ENCODE data around the gene SCG3. TPM values are rescaled to one million over a fixed set of nuclear protein-coding genes. Genes with fewer than 3 reads are reported as not detected.

The SCG3 gene
- total RNA-seq, 1 donor from 2014 or later, result 8.1 TPM

- Mint-ChIP-seq H3K27ac (ENCODE audit: unreplicated experiment) (no peak overlapping the region), H3K9me3 (no peaks in the 10 kb centered on the region), H3K4me3 (no peak overlapping the region), H3K27me3 (ENCODE audit: low read depth) (peaks cover 51% of the 10 kb centered on the region), H3K36me3 (ENCODE audit: low read depth) (no peaks in the 10 kb centered on the region), H3K4me1 (no peaks in the 10 kb centered on the region)
- no peak for TF ChIP-seq CTCF (conservative IDR thresholded peaks at IDR 0.05)
- DNase-seq (ENCODE audit: low read depth, low spot score), result no peak
Observed at GRCh38 chr15:51687565-51687964, 6.3 kb downstream of the SCG3 start.

GRCh38 chr15:51688863-51689262 lies 7.6 kb downstream of the SCG3 start:
- Mint-ChIP-seq H3K4me1 (no peaks in the 10 kb centered on the region), H3K27ac (ENCODE audit: unreplicated experiment) (no peak overlapping the region)

GRCh38 chr15:51692154-51692553 lies 10.9 kb downstream of the SCG3 start:
- no peaks in the 10 kb centered on the region for H3K9me3 Mint-ChIP-seq
- H3K27me3 Mint-ChIP-seq (ENCODE audit: low read depth), result peaks cover 29% of the 10 kb centered on the region
- no peaks in the 10 kb centered on the region for H3K36me3 Mint-ChIP-seq (ENCODE audit: low read depth)

More at GRCh38 chr15:51688863-51689262, 7.6 kb downstream of the SCG3 start:
- TF ChIP-seq CTCF (conservative IDR thresholded peaks at IDR 0.05), result peak; percentile 19
- peaks cover 50% of the 10 kb centered on the region for H3K27me3 Mint-ChIP-seq (ENCODE audit: low read depth)
- no peak for DNase-seq (ENCODE audit: low read depth, low spot score)
- H3K36me3 Mint-ChIP-seq (ENCODE audit: low read depth), result no peaks in the 10 kb centered on the region
- H3K9me3 Mint-ChIP-seq, result no peaks in the 10 kb centered on the region
- H3K4me3 Mint-ChIP-seq, result no peak overlapping the region

DNA sequence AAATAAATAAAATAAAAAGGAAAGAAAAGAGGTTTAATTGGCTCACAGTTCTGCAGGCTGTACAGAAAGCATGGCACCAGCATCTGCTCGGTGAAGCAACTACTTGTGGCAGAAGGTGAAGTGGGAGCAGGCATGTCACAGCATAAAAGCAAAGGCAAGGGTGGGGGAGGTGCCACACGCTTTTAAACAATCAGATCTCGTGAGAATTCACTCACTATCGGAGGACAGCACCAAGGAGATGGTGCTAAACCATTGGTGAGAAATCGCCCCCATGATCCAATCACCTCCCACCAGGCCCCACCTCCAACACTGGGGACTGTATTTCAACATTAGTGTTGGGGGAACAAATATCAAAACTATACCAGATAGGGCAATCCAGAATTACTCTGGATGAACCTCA lies 15.3 kb downstream of the SCG3 start:
- no peak for TF ChIP-seq CTCF (conservative IDR thresholded peaks at IDR 0.05)
- H3K36me3 Mint-ChIP-seq (ENCODE audit: low read depth), result no peaks in the 10 kb centered on the region
- no peak overlapping the region for H3K27ac Mint-ChIP-seq (ENCODE audit: unreplicated experiment)
- no peaks in the 10 kb centered on the region for H3K9me3 Mint-ChIP-seq
- no peak overlapping the region for H3K4me3 Mint-ChIP-seq
- DNase-seq (ENCODE audit: low read depth, low spot score), result no peak
- H3K4me1 Mint-ChIP-seq, result no peaks in the 10 kb centered on the region
- peaks cover 18% of the 10 kb centered on the region for H3K27me3 Mint-ChIP-seq (ENCODE audit: low read depth)

More at GRCh38 chr15:51692154-51692553, 10.9 kb downstream of the SCG3 start:
- no peak for DNase-seq (ENCODE audit: low read depth, low spot score)
- no peak overlapping the region for H3K27ac Mint-ChIP-seq (ENCODE audit: unreplicated experiment)
- TF ChIP-seq CTCF (conservative IDR thresholded peaks at IDR 0.05), result no peak
- no peaks in the 10 kb centered on the region for H3K4me1 Mint-ChIP-seq
- H3K4me3 Mint-ChIP-seq, result no peak overlapping the region

DNA sequence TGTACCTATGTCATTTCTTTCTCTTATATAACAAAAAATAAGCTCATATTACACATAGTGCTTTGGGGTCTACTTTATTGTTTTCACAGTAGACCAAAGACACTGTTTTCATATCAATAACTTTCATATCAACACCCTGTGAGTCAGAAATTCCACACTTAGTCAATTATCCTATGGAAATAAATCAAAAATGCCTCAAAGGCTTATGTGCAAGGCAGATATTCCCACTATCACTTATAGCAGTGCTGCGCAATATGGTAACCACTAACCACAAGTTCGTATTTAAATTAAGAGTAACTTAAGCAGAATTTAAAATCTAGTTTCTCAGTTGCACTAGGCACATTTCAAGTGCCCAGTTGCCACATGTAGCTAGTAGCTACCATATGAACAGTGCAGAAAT lies 15.9 kb downstream of the SCG3 start:
- H3K36me3 Mint-ChIP-seq (ENCODE audit: low read depth), result no peaks in the 10 kb centered on the region
- no peak overlapping the region for H3K27ac Mint-ChIP-seq (ENCODE audit: unreplicated experiment)
- no peak for DNase-seq (ENCODE audit: low read depth, low spot score)
- no peaks in the 10 kb centered on the region for H3K4me1 Mint-ChIP-seq
- H3K27me3 Mint-ChIP-seq (ENCODE audit: low read depth), result peaks cover 15% of the 10 kb centered on the region
- no peak for TF ChIP-seq CTCF (conservative IDR thresholded peaks at IDR 0.05)
- H3K4me3 Mint-ChIP-seq, result no peak overlapping the region
- H3K9me3 Mint-ChIP-seq, result no peaks in the 10 kb centered on the region

- peaks cover 5% of the 10 kb centered on the region for H3K27me3 Mint-ChIP-seq (ENCODE audit: low read depth)
- no peaks in the 10 kb centered on the region for H3K9me3 Mint-ChIP-seq
- no peak for DNase-seq (ENCODE audit: low read depth, low spot score)
- TF ChIP-seq CTCF (conservative IDR thresholded peaks at IDR 0.05), result no peak
- no peaks in the 10 kb centered on the region for H3K36me3 Mint-ChIP-seq (ENCODE audit: low read depth)
- H3K27ac Mint-ChIP-seq (ENCODE audit: unreplicated experiment), result no peak overlapping the region
- H3K4me1 Mint-ChIP-seq, result no peaks in the 10 kb centered on the region
- H3K4me3 Mint-ChIP-seq, result no peak overlapping the region
Observed at GRCh38 chr15:51699373-51699772, 18.1 kb downstream of the SCG3 start.
